HepG2 (cell line): ENCODE measurements around the gene CDH23. TPM values are rescaled to one million over a fixed set of nuclear protein-coding genes. Genes with fewer than 3 reads are reported as not detected.

Experiments used
- ATAC-seq: fragments of 200-7000 bp; cut with Tn5 transposase; 3 replicates; pipeline ENCODE4 v1.9.1; 2020; ENCODE audit warnings: mild to moderate bottlenecking, moderate library complexity
- BruUV-seq: library from RNA; stranded (reverse); fragments of 400-500 nt; replicated peaks from 2 replicates; lab custom pipeline; 2021; lab: Mats Ljungman, UMichigan
- CTCF ChIA-PET: fragments of 300-600 bp; formaldehyde crosslinking; extraction: SDS; loops from one replicate; lab custom pipeline; 2021; ENCODE audit warnings: low total read pairs, inconsistent platforms, low intra/inter-chr PET ratio; lab: Yijun Ruan, JAX
- POLR2A ChIA-PET: fragments of 350-600 bp; sonication (Branson Sonifier 250); formaldehyde crosslinking; loops from one replicate; lab custom pipeline; 2020; ENCODE audit warnings: antibody characterized with exemption, inconsistent platforms; lab: Yijun Ruan, JAX
- DNase-seq: peaks from one replicate; pipeline ENCODE4 v3.0.0-alpha.2; 2015; ENCODE audit warnings: low spot score
- FAIRE-seq: peaks from 3 replicates; lab custom pipeline; 2011; peaks lifted over from hg19 to GRCh38; lab: Jason Lieb, UNC
- H2AFZ ChIP-seq: one replicate; pipeline ENCODE4 v1.6.1; 2011; ENCODE audit warnings: low read length, inconsistent platforms
- H3K27ac ChIP-seq: fragments of 300-600 bp; 3 replicates; pipeline ENCODE4 v1.8.0; 2011; ENCODE audit warnings: mixed run types, mild to moderate bottlenecking, mixed read lengths, low read length, inconsistent platforms; ENCODE audit not compliant: insufficient read depth; ENCODE audit errors: extremely low read length
- H3K27me3 ChIP-seq, 2 experiments: fragments of 200-600 bp in 1 of 2; 2 replicates in 1 of 2; 3 replicates in 1 of 2; pipeline versions ENCODE4 v1.6.0 to v1.8.0; 2011; ENCODE audit warnings: low read length in 2 of 2, mild to moderate bottlenecking in 2 of 2, moderate library complexity in 2 of 2, inconsistent platforms in 1 of 2; ENCODE audit not compliant: insufficient read depth in 2 of 2, control insufficient read depth in 1 of 2
- H3K36me3 ChIP-seq, 2 experiments: fragments of 200-600 bp in 1 of 2; replicated peaks in 1 of 2; 2 replicates in 1 of 2; 3 replicates in 1 of 2; pipeline versions ENCODE4 v1.5.1 to v1.8.0; 2011; ENCODE audit warnings: low read length in 2 of 2, inconsistent platforms in 1 of 2; ENCODE audit not compliant: insufficient read depth in 2 of 2, control insufficient read depth in 1 of 2
- H3K4me1 ChIP-seq: 2 replicates; pipeline ENCODE4 v1.5.1; 2012; ENCODE audit warnings: low read length, inconsistent platforms; ENCODE audit not compliant: insufficient read depth
- H3K4me2 ChIP-seq: 2 replicates; pipeline ENCODE4 v1.6.0; 2011; ENCODE audit warnings: low read depth, low read length, inconsistent platforms
- H3K4me3 ChIP-seq, 3 experiments: fragments of 200-600 bp in 1 of 3; sonication (generic), shearing (Covaris generic) in 1 of 3; replicated peaks in 1 of 3; 2 replicates each; pipeline ENCODE4 v1.5.1; 2011 to 2016; ENCODE audit warnings: low read length in 3 of 3, inconsistent platforms in 2 of 3, low read depth in 2 of 3, mild to moderate bottlenecking in 2 of 3, control low read depth in 1 of 3, mixed read lengths in 1 of 3; ENCODE audit not compliant: insufficient read depth in 1 of 3
- H3K79me2 ChIP-seq: one replicate; pipeline ENCODE4 v1.6.1; 2011; ENCODE audit warnings: low read length, inconsistent platforms; ENCODE audit not compliant: insufficient read depth
- H3K9ac ChIP-seq: 2 replicates; pipeline ENCODE4 v1.6.0; 2011; ENCODE audit warnings: mild to moderate bottlenecking, low read depth, low read length, inconsistent platforms; ENCODE audit not compliant: insufficient read depth
- H3K9me3 ChIP-seq: 2 replicates; pipeline ENCODE4 v1.5.1; 2012; ENCODE audit warnings: mild to moderate bottlenecking, low read length
- H4K20me1 ChIP-seq: 2 replicates; pipeline ENCODE4 v1.6.0; 2011; ENCODE audit warnings: inconsistent platforms, mild to moderate bottlenecking, low read length, moderate library complexity; ENCODE audit not compliant: insufficient read depth
- CEBPB ChIP-seq: IDR thresholded peaks from 2 replicates; pipeline ENCODE4 v1.6.1; 2011; ENCODE audit warnings: low read depth, low read length, improper control_type of control experiment, borderline replicate concordance
- CREB3 ChIP-seq: sonication (generic); formaldehyde crosslinking; IDR thresholded peaks from 2 replicates; pipeline ENCODE4 v1.5.0; 2020; ENCODE audit warnings: missing genetic modification reagents
- MAZ ChIP-seq, 2 experiments: sonication (generic) in 1 of 2; formaldehyde crosslinking in 1 of 2; IDR thresholded peaks; 2 replicates each; pipeline versions ENCODE4 v1.5.0 to v1.6.1; 2012 to 2020; ENCODE audit warnings: low read depth in 2 of 2, mild to moderate bottlenecking in 2 of 2, borderline replicate concordance in 1 of 2, improper control_type of control experiment in 1 of 2, low read length in 1 of 2, missing genetic modification reagents in 1 of 2, moderate library complexity in 1 of 2
- PHF8 ChIP-seq: sonication (generic); formaldehyde crosslinking; IDR thresholded peaks from 2 replicates; pipeline ENCODE4 v1.5.0; 2020; ENCODE audit warnings: missing genetic modification reagents
- RFX3 ChIP-seq: IDR thresholded peaks from 2 replicates; pipeline ENCODE4 v1.6.1; 2016; ENCODE audit warnings: missing biosample characterization, missing genetic modification reagents
- U2AF2 ChIP-seq: fragments of 200-400 bp; formaldehyde crosslinking; IDR thresholded peaks from 2 replicates; pipeline ENCODE4 v1.6.1; 2017; ENCODE audit warnings: low read depth, mild to moderate bottlenecking, low read length
- ZNF572 ChIP-seq: sonication (generic); formaldehyde crosslinking; IDR thresholded peaks from 2 replicates; pipeline ENCODE4 v1.5.1; 2020; ENCODE audit warnings: mild to moderate bottlenecking, missing genetic modification reagents
- ZNF605 ChIP-seq: sonication (generic); formaldehyde crosslinking; IDR thresholded peaks from 2 replicates; pipeline ENCODE4 v1.8.0; 2022; ENCODE audit warnings: mild to moderate bottlenecking, missing genetic modification reagents
- WGBS: methylation state at CpG from one replicate; pipeline ENCODE4 v1.1.6; 2017; ENCODE audit warnings: low lambda C conversion rate; 5-methylcytosine and 5-hydroxymethylcytosine counted together
- in situ Hi-C: cut with HindIII; loops from 2 replicates; pipeline ENCODE4 v1.10.0; 2017; ENCODE audit warnings: low pct_unique_long_range_greater_than_20kb; ENCODE audit not compliant: extremely low pct_ligation_motif_present
- intact Hi-C: fragments of 100-400 bp; cut with micrococcal nuclease; formaldehyde crosslinking; loops from one replicate; pipeline ENCODE4 v1.10.0; 2022; ENCODE audit not compliant: unreplicated experiment
- polyA plus RNA-seq, 8 experiments: library from polyadenylated mRNA; depleted of rRNA in 3 of 8; stranded (reverse) in 7 of 8; unstranded in 1 of 8; fragments of >200 nt; fragmentation: Illumina TruSeq in 4 of 8; extraction: Trizol in 4 of 8; gene quantifications; 2 replicates each; pipeline versions ENCODE4 v1.2.1 to v1.2.3, GENCODE V29; 2011 to 2016; ENCODE audit warnings: low read depth in 4 of 8, missing spikeins in 1 of 8, mixed read lengths in 1 of 8; ENCODE audit not compliant: insufficient read depth in 1 of 8
- total RNA-seq, 5 experiments: library from RNA; depleted of rRNA; stranded (reverse); fragments of >200 nt; fragmentation: Illumina TruSeq; extraction: Trizol; gene quantifications; 2 replicates each; pipeline ENCODE4 v1.2.3, GENCODE V29; 2016; ENCODE audit warnings: low read depth in 1 of 5
- TF ChIP-seq, protein P1 (sequence below): sonication (generic); formaldehyde crosslinking; conservative IDR thresholded peaks from 2 replicates; pipeline ENCODE4 v1.4.0; 2020; ENCODE audit warnings: mild to moderate bottlenecking, missing genetic modification reagents, moderate library complexity
- TF ChIP-seq, protein P2 (sequence below): sonication (generic); formaldehyde crosslinking; IDR thresholded peaks from 2 replicates; pipeline ENCODE4; 2020; ENCODE audit warnings: missing genetic modification reagents, mild to moderate bottlenecking, borderline replicate concordance

CDH23 gene
- total and polyA plus RNA-seq, 2 of the 13 experiments (the other 11 are each of a cell fraction or from before 2014, with no cell fraction given) = 0.13 TPM; not detected in 1

DNA sequence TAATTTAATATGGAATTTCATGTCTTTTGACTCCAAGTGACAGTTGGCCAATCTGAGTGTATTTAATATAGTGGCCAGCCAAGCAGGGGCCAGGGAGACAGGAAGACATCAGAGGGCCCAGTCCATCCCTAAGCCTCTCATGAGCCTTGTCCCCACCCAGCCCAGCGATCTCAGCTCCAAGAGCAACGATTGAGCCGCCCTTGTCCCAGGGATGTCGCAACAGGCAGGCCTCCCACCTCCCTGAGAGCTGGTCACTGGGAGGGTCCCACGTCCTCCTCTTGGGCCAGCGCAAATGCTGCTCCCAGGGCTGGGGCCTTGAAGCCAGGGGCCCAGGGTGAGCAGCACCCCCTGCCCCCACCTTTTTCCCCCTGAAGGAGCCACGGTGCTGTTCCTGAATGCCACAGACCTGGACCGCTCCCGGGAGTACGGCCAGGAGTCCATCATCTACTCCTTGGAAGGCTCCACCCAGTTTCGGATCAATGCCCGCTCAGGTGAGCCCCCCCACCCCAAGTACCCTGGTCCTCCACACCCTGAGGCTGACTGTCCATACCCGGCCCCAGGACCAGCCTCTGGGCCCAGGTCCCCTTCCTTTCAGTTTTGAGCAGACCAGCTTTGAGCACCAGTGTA is 293.5 kb downstream of the CDH23 start:
- no peaks in the 10 kb centered on the region for H3K79me2 ChIP-seq
- no peak for ATAC-seq
- 2% methylated on average over 6 of the region's 13 CpGs for WGBS
- no peak for DNase-seq
- intact Hi-C loops = no loop called here
- in situ Hi-C loops = no loop called here
- POLR2A ChIA-PET = no interaction called here
- H3K4me3 ChIP-seq = no peak overlapping the region
- H3K27ac ChIP-seq = no peak overlapping the region
- BruUV-seq = no TSS peak
- no peaks in the 10 kb centered on the region for H4K20me1 ChIP-seq
- no peak for FAIRE-seq
- H3K4me1 ChIP-seq = peaks cover 2% of the 10 kb centered on the region
- H3K9ac ChIP-seq = no peak overlapping the region
- CTCF ChIA-PET = no interaction called here
- TF ChIP-seq CEBPB (peak; percentile 66; the same call in 1 of the 2 replicates), RFX3 (no peak)
- no peak overlapping the region for H2AFZ ChIP-seq
- H3K4me2 ChIP-seq = no peak overlapping the region
- H3K36me3 ChIP-seq = no peaks in the 10 kb centered on the region
- H3K27me3 ChIP-seq = peaks cover 4 to 28% of the 10 kb centered on the region in 2 experiments; a peak in 4 of 5 replicates
- H3K9me3 ChIP-seq = no peaks in the 10 kb centered on the region

- WGBS = no CpG with 5 or more reads among the region's 2 CpGs
- no peaks in the 10 kb centered on the region for H3K9me3 ChIP-seq
- no TSS peak for BruUV-seq
- no peak overlapping the region for H3K9ac ChIP-seq
- FAIRE-seq (no peak), DNase-seq (no peak), ATAC-seq (no peak)
- no peaks in the 10 kb centered on the region for H3K79me2 ChIP-seq
- H3K4me3 ChIP-seq = no peak overlapping the region
- no peaks in the 10 kb centered on the region for H3K36me3 ChIP-seq
- intact Hi-C loops (no loop called here), in situ Hi-C loops (no loop called here)
- H2AFZ ChIP-seq = no peak overlapping the region
- peaks cover 4 to 28% of the 10 kb centered on the region in 2 experiments; a peak in 4 of 5 replicates for H3K27me3 ChIP-seq
- CTCF ChIA-PET = no interaction called here
- no peak overlapping the region for H3K27ac ChIP-seq
- POLR2A ChIA-PET = no interaction called here
- H3K4me1 ChIP-seq = peaks cover 14% of the 10 kb centered on the region
- no peaks in the 10 kb centered on the region for H4K20me1 ChIP-seq
- H3K4me2 ChIP-seq = no peak overlapping the region
- TF ChIP-seq MAZ (IDR thresholded peaks at IDR 0.05; ENCODE audit: borderline replicate concordance, low read depth, low read length) (no peak), MAZ (CRISPR knock-in tag; IDR thresholded peaks at IDR 0.05; ENCODE audit: low read depth) (no peak), CREB3 (no peak), PHF8 (CRISPR knock-in tag) (no peak), U2AF2 (no peak), ZNF605 (CRISPR knock-in tag) (no peak), ZNF572 (CRISPR knock-in tag) (no peak)
- TF ChIP-seq, protein P1, sequence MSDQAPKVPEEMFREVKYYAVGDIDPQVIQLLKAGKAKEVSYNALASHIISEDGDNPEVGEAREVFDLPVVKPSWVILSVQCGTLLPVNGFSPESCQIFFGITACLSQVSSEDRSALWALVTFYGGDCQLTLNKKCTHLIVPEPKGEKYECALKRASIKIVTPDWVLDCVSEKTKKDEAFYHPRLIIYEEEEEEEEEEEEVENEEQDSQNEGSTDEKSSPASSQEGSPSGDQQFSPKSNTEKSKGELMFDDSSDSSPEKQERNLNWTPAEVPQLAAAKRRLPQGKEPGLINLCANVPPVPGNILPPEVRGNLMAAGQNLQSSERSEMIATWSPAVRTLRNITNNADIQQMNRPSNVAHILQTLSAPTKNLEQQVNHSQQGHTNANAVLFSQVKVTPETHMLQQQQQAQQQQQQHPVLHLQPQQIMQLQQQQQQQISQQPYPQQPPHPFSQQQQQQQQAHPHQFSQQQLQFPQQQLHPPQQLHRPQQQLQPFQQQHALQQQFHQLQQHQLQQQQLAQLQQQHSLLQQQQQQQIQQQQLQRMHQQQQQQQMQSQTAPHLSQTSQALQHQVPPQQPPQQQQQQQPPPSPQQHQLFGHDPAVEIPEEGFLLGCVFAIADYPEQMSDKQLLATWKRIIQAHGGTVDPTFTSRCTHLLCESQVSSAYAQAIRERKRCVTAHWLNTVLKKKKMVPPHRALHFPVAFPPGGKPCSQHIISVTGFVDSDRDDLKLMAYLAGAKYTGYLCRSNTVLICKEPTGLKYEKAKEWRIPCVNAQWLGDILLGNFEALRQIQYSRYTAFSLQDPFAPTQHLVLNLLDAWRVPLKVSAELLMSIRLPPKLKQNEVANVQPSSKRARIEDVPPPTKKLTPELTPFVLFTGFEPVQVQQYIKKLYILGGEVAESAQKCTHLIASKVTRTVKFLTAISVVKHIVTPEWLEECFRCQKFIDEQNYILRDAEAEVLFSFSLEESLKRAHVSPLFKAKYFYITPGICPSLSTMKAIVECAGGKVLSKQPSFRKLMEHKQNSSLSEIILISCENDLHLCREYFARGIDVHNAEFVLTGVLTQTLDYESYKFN (CRISPR knock-in tag) = no peak
- TF ChIP-seq, protein P2, sequence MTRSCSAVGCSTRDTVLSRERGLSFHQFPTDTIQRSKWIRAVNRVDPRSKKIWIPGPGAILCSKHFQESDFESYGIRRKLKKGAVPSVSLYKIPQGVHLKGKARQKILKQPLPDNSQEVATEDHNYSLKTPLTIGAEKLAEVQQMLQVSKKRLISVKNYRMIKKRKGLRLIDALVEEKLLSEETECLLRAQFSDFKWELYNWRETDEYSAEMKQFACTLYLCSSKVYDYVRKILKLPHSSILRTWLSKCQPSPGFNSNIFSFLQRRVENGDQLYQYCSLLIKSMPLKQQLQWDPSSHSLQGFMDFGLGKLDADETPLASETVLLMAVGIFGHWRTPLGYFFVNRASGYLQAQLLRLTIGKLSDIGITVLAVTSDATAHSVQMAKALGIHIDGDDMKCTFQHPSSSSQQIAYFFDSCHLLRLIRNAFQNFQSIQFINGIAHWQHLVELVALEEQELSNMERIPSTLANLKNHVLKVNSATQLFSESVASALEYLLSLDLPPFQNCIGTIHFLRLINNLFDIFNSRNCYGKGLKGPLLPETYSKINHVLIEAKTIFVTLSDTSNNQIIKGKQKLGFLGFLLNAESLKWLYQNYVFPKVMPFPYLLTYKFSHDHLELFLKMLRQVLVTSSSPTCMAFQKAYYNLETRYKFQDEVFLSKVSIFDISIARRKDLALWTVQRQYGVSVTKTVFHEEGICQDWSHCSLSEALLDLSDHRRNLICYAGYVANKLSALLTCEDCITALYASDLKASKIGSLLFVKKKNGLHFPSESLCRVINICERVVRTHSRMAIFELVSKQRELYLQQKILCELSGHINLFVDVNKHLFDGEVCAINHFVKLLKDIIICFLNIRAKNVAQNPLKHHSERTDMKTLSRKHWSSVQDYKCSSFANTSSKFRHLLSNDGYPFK (CRISPR knock-in tag) = no peak
Measured at GRCh38 chr10:71691405-71691804, 294.7 kb downstream of the CDH23 start.
